HG02763 (cell line): ENCODE measurements around the gene TMEM52B.
"Not testable (repeated sequence)": the region's sequence is repeated elsewhere in the genome, so short reads cannot be mapped to it uniquely, and the experiment has no call there.

ENCODE experiments used
- ATAC-seq: cut with Tn5 transposase; IDR thresholded peaks from one replicate; pipeline ENCODE4 v1.9.1; 2021; ENCODE audit warnings: mild to moderate bottlenecking, moderate library complexity; ENCODE audit not compliant: unreplicated experiment

TMEM52B gene

GRCh38 chr12:10211101-10211939 is 32.5 kb downstream of the TMEM52B start:
- ATAC-seq, result no peak

- ATAC-seq, result peak; percentile 71
Observed at GRCh38 chr12:10211940-10212738, 33.3 kb downstream of the TMEM52B start.

DNA sequence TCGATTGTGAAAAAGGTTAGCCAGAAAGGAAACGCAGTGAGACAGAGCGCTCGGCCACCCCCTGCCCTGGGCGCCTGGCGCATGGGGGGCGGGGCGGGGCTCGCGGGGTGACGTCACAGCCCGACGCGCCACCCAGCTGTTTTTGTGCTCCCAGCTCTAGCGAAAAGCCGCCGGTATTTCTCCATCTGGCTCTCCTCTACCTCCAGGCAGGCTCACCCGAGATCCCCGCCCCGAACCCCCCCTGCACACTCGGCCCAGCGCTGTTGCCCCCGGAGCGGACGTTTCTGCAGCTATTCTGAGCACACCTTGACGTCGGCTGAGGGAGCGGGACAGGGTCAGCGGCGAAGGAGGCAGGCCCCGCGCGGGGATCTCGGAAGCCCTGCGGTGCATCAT is 33.9 kb downstream of the TMEM52B start, which contains the start of gene GABARAPL1:
TSS of gene GABARAPL1 (plus strand) at position 139 of the 393 bp plus-strand sequence. CDS start at position 392, 253 bp downstream.
- ATAC-seq, result peak; percentile 52

DNA sequence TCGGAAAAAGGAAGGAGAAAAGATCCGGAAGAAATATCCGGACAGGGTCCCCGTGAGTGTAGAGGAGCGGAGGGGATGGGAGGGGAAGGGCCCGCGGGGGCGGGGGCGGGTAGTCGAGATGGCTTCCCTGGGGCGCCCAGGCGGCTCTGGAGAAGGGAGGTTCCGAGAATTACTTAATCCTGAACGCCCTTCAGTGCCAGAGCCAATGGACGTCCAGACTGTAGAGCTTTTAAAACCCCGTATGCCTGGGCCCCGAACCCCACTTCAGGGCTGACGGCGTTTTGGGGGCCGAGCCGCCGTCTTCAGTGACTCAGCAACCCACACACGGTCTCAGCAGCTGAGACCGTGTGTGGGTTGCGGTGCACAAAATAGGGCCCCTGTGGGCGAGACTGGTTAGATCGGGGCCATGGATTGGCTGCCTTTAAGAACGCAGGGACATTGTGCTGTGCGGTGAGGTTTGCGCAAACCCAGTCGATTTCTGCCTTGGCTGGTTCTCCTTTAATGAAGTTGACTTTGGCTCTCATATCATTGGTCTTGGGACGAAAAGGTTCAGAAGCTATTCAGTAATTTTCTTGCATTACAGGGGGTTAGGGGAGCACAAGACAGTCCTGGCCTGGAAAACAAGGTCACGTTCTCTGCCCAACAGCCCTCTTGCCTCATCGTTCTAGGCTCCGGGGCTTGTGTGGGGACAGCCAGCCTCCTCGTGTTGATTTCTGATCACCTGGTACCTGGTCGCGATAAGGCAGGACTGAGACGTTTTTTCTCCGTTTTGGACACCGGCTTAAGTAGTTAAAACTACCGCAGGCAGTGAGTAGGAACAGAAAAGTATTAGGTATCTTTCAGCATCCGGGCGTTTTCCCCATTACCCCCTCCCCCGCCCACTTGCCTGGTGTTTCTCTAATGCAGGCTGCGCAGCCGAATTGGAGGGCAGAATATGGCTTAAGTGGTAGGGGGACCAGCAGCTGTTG is 34.6 kb downstream of the TMEM52B start:
- ATAC-seq, result peak; percentile 58

DNA sequence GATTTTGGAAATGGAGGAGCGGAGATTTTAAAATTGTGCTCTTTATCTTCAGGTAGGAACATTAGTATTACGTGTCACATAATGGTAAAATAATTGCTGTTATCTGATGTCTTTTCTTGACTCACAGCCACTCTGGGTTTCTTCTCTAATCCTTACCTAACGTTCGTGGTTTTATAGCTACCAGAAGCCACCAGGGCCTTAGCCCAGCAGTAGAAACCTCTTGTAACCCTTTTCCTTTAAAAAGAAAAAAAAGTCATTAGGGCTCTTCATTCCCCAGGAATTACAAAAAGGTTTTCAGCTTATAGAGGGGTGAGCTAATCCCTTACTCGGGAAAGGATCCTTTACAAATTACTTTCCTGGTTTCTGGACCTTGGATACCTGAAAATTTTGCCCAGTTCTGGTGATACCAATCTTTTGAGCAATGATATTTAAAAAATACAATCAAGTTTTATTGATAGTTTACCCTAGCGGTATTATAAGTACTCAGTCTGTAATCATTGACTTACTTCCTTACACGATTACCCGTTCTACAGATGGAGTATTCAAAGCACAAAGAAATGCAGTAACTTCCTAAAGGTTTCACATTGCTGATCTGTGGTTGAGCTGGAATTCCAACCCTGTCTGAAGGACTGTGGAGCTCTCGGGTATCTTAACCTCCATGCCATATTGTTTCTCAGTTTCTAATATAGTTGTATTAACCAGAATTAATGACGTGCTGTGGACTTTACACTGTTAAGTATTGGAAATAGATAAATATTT is 35.5 kb downstream of the TMEM52B start:
- no peak for ATAC-seq

DNA sequence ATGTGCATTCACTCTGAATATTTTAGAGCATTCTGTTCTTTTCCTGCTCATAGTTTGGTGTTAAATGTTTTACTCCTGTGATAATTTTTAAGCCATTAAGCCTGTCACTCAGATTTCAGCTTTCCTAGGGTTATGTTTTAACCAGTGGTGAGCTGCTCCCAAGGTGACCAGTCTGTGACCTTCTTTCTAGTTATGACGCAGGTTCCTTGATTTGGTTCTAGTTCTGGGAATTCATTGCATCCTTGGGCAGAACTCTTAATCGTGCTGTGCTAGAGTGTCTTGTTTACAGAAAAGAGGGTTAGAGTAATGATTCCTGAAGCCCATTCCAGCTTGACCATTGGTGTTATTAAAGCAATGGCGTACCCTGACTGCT is 36.0 kb downstream of the TMEM52B start:
- ATAC-seq, result no peak

DNA sequence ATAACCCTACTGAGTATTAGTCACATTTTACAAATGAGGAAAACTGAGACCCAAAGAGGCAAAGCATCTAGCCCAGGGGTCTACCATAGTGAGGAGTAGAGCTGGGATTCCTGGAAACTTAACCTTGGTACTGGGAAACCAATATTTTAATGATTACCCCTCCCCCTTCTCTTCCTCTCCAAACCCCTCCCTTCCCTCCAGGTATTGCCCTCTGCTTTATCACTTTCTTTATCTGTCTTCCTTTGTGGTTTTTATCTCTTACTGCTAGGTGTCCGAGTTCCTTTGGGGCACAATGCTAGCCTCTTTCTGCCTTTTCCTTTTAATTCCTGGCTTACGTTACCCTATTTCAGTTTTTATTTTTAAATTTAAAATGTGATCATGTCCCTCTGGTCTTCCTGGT is 36.6 kb downstream of the TMEM52B start:
- ATAC-seq, result no peak

DNA sequence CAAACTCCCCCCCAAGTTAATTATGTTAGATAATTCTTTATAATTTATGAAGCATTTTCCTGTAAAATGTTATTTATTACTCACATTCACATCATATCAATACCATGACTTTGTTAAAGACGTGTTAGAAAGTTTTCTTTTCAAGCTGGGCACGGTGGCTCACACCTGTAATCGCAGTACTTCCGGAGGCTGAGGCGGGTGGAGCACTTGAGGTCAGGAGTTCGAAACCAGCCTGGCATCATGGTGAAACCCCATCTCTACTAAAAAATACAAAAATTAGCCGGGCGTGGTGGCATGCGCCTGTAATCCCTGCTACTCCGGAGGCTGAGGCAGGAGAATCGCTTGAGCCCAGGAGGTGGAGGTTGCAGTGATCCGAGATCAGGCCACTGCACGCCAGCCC is 37.1 kb downstream of the TMEM52B start:
- ATAC-seq, result not testable (repeated sequence)

DNA sequence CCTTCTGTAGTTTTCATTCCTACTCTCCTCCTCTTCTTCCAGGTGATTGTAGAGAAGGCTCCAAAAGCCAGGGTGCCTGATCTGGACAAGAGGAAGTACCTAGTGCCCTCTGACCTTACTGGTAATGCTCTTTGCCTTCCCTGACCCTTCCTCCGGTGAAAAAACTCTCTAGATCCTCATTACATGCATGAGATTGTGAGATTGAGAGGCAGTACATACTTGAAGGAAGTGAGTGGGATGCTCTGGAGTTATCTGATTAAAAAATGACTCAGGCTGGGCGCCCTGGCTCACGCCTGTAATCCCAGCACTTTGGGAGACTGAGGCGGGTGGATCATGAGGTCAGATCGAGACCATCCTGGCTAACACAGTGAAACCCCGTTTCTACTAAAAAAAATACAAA is 39.2 kb downstream of the TMEM52B start:
- no peak for ATAC-seq

GRCh38 chr12:10220398-10221077 is 41.7 kb downstream of the TMEM52B start:
- no peak for ATAC-seq

DNA sequence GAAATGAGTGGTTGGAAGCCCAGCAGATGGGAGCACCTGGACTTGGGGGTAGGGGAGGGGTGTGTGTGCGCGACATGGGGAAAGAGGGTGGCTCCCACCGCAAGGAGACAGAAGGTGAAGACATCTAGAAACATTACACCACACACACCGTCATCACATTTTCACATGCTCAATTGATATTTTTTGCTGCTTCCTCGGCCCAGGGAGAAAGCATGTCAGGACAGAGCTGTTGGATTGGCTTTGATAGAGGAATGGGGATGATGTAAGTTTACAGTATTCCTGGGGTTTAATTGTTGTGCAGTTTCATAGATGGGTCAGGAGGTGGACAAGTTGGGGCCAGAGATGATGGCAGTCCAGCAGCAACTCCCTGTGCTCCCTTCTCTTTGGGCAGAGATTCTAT is 43.0 kb downstream of the TMEM52B start:
- no peak for ATAC-seq

GRCh38 chr12:10223208-10223607 is 44.4 kb downstream of the TMEM52B start:
- no peak for ATAC-seq

GRCh38 chr12:10225426-10225825 is 46.6 kb downstream of the TMEM52B start:
- not testable (repeated sequence) for ATAC-seq

DNA sequence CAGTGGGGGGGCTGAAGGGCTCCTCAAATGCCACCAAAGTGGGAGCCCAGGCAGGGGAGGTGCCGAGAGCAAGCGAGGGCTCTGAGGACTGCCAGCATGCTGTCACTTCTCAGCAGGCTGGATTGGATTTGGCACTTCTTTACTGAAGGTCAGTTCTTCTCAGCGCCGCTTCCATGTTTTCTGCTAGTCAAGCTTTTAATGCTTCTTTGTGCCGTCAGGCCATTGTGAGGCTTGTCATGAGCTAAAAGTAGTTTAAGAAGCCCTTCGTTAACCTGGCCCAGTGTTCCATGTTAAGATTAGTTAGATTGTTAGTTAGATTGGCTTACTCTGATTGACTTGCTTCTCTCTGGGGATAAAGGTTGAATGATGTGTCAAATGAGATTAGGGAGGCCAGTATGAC is 47.3 kb downstream of the TMEM52B start:
- ATAC-seq, result no peak

DNA sequence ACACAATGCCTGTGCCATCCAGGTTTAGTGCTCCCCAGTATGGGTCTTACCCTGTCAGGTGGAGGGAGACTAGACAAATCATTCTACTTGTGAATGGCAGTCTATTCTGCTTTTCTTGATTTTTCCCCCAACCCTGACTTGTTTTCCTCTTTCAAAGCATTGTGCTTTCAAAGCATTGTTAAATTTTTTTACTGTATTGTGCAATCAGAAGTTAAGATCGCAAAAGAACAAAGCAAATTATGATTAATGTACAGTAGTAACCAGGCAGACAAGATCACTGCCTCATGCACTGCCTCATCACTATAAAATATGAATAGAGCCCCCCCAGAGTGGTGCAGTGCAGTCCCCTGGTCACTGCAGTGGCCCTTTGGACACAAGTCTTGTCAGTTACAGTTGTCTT is 47.9 kb downstream of the TMEM52B start:
- no peak for ATAC-seq

DNA sequence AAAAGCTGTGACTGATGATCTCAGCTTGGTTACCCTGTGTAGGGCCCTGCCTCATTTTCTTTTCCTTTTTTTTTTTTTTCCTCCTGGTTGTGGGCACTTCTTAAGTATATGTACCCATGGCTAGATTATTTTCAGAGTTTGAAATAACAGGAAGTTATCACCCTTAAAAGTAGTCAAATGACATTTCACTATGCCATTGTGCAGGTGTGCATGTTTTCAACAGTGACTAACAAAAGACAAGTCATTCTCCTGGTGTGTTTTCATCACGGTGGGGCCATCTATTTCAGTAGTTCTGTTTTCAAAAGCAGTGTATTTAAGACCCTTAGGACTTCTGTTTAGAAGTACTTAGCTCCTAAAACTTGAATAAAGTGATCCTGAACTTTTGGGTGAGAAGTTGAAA is 48.8 kb downstream of the TMEM52B start:
- ATAC-seq, result no peak

- ATAC-seq, result no peak
Observed at GRCh38 chr12:10234562-10234961, 55.7 kb downstream of the TMEM52B start.

DNA sequence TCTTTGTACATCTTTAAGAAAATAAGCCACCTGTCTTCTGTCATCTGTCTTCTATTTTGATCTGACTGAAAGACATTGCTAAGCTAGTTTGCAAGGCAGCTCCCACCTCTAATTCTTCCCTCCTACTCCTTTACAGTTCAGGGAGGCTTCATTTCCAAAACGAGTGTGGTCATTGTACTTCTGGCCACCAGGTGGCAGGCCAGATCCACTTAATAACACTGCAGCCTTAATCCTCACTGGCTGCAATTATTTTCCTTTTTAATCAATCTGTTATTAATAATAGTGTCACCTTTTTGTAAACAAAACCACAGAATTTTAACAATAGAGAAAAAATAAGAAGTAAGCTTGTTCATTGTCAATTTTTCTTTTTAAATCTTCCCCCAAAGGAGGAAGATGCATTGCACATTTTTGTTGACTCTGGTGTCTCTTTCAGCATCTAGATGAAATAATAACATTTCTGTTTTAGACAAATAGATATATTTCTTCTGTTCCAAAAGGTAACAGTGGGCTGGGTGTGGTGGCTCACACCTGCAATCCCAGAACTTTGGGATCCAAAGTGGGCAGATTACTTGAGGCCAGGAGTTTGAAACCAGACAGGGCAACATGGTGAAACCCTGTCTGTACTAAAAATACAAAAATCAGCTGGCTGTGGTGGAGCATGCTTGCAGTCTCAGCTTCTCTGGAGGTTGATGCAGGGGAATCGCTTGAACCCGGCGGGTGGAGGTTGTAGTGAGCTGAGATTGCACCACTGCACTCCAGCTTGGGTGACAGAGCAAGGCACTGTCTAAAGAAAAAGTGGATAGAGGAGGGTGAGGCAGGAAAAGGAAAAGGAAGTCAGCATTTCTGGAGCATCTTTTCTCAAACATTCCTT is 57.2 kb downstream of the TMEM52B start:
- no peak for ATAC-seq

DNA sequence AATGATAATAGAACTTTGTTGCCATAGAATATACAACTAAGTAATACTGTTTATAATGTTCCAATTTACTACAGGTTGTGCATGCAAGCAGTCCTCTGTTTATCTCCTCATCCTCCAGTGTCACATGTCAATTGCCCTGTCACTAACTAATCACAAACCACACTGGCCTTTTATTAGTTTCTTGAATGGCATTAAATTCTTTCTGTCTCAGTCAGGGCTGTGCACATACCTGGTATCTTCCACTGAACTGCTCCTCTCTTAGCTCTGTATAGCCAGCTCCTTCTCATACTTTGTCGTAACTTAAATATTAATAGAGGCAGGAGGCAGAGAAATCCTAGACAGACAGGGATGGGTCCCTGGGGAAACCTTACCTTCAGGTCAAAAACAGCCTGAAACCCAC is 57.9 kb downstream of the TMEM52B start:
- ATAC-seq, result no peak
